Body of pancreas (tissue), 4 donors: ENCODE data around the gene TRAK2. TPM values are rescaled to one million over a fixed set of nuclear protein-coding genes. Genes with fewer than 3 reads are reported as not detected.
A peak's percentile ranks its signal among the peaks of the same experiment; 100 is the strongest.

Source experiments
- ATAC-seq: fragments of 150-250 bp; one replicate; pipeline ENCODE4 v1.9.1; 2016
- DNase-seq, 4 donors: peaks; one replicate each; pipeline ENCODE4 v3.0.0-alpha.2; 2019
- H3K27ac ChIP-seq, 4 donors: fragments of 200-600 bp; sonication (generic); 1 replicate in 3 of 4; 2 replicates in 1 of 4; pipeline versions ENCODE4 v1.5.1 to v1.6.1; 2016 to 2019; ENCODE audit warnings: mild to moderate bottlenecking in 1 of 4, mixed read lengths in 1 of 4, moderate library complexity in 1 of 4
- H3K27me3 ChIP-seq, 2 donors: fragments of 200-600 bp; sonication (generic); one replicate each; pipeline ENCODE4 v1.6.0; 2016; ENCODE audit warnings: mild to moderate bottlenecking in 1 of 2
- H3K36me3 ChIP-seq, 2 donors: fragments of 200-600 bp; sonication (generic); replicated peaks in 1 of 2; 2 replicates each; pipeline ENCODE4 v1.5.1; 2016; ENCODE audit warnings: low read depth in 2 of 2; ENCODE audit not compliant: insufficient read depth in 1 of 2
- H3K4me1 ChIP-seq: fragments of 200-600 bp; sonication (generic); one replicate; pipeline ENCODE4 v1.6.0; 2016
- H3K4me3 ChIP-seq, 2 donors: fragments of 200-600 bp; sonication (generic); 1 replicate in 1 of 2; 2 replicates in 1 of 2; pipeline ENCODE4 v1.5.1; 2016 to 2019
- H3K9me3 ChIP-seq, 3 donors: fragments of 200-600 bp; sonication (generic); 1 replicate in 2 of 3; 2 replicates in 1 of 3; pipeline ENCODE4 v1.5.1; 2016
- POLR2A ChIP-seq, 3 donors: fragments of 450-650 bp; IDR thresholded peaks; one replicate each; pipeline ENCODE4 v1.6.1; 2016; ENCODE audit warnings: antibody characterized with exemption in 3 of 3, mild to moderate bottlenecking in 2 of 3
- WGBS, 2 donors: methylation state at CpG; one replicate each; pipeline ENCODE4 v1.1.5; 2017; 5-methylcytosine and 5-hydroxymethylcytosine counted together
- intact Hi-C: fragments of 100-400 bp; cut with DNase I; formaldehyde crosslinking; loops from one replicate; pipeline ENCODE4 v1.15.1; 2023
- total RNA-seq, 2 donors: library from RNA; depleted of rRNA; stranded (reverse); fragments of >200 nt; gene quantifications; one replicate each; pipeline ENCODE4 v1.1.0, GENCODE V29; 2016
- TF ChIP-seq, protein P1 (sequence below), 7 experiments: fragments of 450-650 bp in 4 of 7; fragments of 200-600 bp in 3 of 7; sonication (generic) in 3 of 7; IDR thresholded peaks; one replicate each; pipeline ENCODE4 v1.5.1; 2016 to 2019; ENCODE audit warnings: antibody characterized with exemption in 7 of 7

TRAK2 gene
- total RNA-seq, 2 donors from 2014 or later = 13.8 to 24.9 TPM

DNA sequence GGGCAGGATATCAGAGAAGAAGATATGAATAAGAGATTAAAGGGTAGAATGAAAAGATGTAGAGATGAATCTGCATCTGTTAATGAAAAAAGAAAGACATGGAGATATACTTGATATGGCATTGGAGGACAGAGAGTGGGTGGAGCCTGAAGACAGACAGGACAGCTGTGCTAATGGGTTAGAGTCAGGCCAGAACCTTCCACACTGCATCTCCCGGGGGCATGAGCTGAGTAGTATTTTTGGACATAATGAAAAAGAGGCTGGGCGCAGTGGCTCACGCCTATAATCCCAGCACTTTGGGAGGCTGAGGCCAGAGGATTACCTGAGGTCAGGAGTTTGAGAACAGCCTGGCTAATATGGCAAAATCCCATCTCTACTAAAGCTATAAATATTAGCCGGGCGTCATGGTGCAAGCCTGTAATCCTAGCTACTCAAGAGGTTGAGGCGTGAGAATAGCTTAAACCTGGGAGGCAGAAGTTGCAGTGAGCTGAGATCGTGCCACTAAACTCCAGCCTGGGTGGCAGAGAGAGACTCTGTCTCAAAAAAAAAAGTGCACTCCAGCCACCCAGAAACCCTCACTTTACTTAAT lies 105.5 kb downstream of the TRAK2 start:
- ATAC-seq = no peak
- no peak for DNase-seq
- no peak overlapping the region for H3K4me3 ChIP-seq
- H3K27me3 ChIP-seq = no peaks in the 10 kb centered on the region
- H3K4me1 ChIP-seq = no peaks in the 10 kb centered on the region
- 88% methylated on average over 7 of the region's 7 CpGs for WGBS, 2 donors
- H3K9me3 ChIP-seq = no peaks in the 10 kb centered on the region
- intact Hi-C loops = no loop called here
- H3K27ac ChIP-seq = no peak overlapping the region
- no peaks in the 10 kb centered on the region for H3K36me3 ChIP-seq
- TF ChIP-seq, protein P1, sequence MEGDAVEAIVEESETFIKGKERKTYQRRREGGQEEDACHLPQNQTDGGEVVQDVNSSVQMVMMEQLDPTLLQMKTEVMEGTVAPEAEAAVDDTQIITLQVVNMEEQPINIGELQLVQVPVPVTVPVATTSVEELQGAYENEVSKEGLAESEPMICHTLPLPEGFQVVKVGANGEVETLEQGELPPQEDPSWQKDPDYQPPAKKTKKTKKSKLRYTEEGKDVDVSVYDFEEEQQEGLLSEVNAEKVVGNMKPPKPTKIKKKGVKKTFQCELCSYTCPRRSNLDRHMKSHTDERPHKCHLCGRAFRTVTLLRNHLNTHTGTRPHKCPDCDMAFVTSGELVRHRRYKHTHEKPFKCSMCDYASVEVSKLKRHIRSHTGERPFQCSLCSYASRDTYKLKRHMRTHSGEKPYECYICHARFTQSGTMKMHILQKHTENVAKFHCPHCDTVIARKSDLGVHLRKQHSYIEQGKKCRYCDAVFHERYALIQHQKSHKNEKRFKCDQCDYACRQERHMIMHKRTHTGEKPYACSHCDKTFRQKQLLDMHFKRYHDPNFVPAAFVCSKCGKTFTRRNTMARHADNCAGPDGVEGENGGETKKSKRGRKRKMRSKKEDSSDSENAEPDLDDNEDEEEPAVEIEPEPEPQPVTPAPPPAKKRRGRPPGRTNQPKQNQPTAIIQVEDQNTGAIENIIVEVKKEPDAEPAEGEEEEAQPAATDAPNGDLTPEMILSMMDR (IDR thresholded peaks at IDR 0.05) = no peak

DNA sequence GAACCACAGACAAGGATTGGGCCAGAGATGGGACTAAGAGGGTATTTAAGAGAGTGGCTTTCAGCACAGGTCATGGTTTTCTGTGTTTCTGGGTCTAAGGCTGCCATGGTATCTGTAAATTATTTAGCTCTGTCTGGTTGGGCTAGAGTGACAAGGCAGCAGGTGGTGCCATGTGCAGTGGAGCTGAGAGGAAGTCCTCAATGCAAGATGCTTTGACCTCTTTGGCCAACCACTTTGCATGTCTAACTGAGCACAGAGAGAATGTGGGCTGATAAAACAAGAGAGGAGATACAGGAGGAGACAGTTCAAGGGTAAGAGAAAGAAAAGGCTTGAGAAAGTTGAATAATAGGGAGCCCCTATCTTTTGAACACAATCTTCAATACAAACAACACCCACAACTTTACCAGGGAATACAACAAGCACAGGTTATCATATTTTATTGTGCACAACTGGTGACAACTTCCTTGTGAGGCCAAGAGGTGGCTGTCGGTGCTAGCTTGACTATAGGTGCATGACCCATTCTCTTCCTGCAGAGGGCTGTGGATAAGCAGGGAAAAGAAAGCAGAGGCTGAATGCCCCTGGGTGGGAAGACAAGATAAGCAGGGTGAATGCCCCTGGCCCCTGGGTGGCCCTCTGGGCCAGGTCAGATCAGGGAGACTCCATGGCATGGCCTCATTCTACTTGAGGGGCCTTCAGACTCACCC lies 106.4 kb downstream of the TRAK2 start:
- Histone ChIP-seq H3K4me1 (no peaks in the 10 kb centered on the region), H3K27ac (no peak overlapping the region), H3K9me3 (no peaks in the 10 kb centered on the region), H3K27me3 (no peaks in the 10 kb centered on the region), H3K4me3 (no peak overlapping the region), H3K36me3 (no peaks in the 10 kb centered on the region)
- WGBS, 2 donors = 65 to 80% methylated on average over 1 of the region's 1 CpG
- intact Hi-C loops = no loop called here
- TF ChIP-seq, protein P1 (IDR thresholded peaks at IDR 0.05) = peak in 2 of 7 experiments; percentile 4 to 12
- TF ChIP-seq POLR2A (IDR thresholded peaks at IDR 0.05) = no peak
- DNase-seq (no peak), ATAC-seq (no peak)

DNA sequence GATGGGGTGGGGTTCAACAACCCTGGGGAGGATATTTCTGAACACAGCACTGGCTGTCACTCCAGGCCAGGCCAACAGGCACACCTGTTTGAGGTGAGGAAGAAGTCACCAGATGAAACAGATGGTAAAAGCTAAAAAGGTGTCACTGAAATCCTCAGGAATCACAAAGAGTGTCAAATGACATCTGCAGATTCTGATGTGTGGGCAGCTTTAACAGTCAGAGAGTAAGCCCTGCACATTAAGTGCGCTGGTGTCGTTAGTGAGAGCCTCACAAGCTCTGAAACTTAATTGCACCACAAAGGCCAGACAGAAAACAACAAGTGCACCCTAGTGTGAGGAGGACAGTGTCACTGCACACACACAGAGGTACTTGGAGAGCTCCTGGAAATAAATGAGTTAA lies 107.7 kb downstream of the TRAK2 start:
- H3K27me3 ChIP-seq = no peaks in the 10 kb centered on the region
- ATAC-seq = no peak
- H3K4me1 ChIP-seq = no peaks in the 10 kb centered on the region
- no peak for DNase-seq
- H3K4me3 ChIP-seq = no peak overlapping the region
- no peaks in the 10 kb centered on the region for H3K9me3 ChIP-seq
- no peak for TF ChIP-seq POLR2A (IDR thresholded peaks at IDR 0.05)
- TF ChIP-seq, protein P1 (IDR thresholded peaks at IDR 0.05) = no peak
- intact Hi-C loops = no loop called here
- H3K36me3 ChIP-seq = no peaks in the 10 kb centered on the region
- WGBS, 2 donors = 95 to 96% methylated on average over 2 of the region's 2 CpGs
- H3K27ac ChIP-seq = no peak overlapping the region

DNA sequence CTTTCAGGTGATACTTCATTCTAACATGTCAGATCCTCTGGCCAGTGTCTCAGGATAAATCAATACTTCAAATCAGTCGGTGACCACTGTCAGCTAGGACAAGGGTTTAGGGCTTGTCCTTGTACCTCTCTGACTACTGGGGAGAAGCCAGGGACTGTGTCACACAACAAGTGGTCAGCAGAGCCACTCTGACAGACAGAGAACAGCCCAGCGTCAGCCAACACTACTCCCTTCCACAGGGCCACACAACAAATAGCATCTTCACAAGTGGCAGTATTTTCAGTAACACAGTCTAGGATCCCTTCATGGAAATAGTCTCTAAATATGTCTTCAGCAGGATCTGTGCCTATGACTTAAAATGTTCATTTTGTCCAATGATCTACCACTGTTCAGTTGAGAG lies 108.3 kb downstream of the TRAK2 start:
- WGBS, 2 donors = 71 to 77% methylated on average over 2 of the region's 2 CpGs
- Histone ChIP-seq H3K27me3 (no peaks in the 10 kb centered on the region), H3K4me3 (no peak overlapping the region), H3K4me1 (no peaks in the 10 kb centered on the region), H3K9me3 (no peaks in the 10 kb centered on the region), H3K36me3 (no peaks in the 10 kb centered on the region), H3K27ac (no peak overlapping the region)
- no peak for DNase-seq
- no peak for ATAC-seq
- TF ChIP-seq, protein P1 (IDR thresholded peaks at IDR 0.05) = no peak
- TF ChIP-seq POLR2A (IDR thresholded peaks at IDR 0.05) = no peak
- intact Hi-C loops = no loop called here

DNA sequence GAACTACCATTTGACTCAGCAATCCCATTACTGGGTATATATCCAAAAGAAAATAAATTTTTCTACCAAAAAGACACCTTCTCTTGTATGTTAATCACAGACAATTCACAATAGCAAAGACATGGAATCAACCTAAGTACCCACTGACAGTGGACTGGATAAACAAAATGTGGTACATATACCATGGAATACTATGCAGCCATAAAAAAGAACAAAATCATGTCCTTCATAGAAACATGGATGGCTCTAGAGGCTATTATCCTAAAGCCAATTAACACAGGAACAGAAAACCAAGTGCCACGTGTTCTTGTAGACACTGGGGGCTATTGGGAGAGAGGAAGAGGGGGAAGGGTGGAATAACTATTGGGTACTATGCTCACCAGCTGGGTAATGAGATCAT lies 121.8 kb downstream of the TRAK2 start:
- no peaks in the 10 kb centered on the region for H3K4me1 ChIP-seq
- peaks cover 0 to 8% (median 0%) of the 10 kb centered on the region in 3 donors for H3K9me3 ChIP-seq
- no peaks in the 10 kb centered on the region for H3K36me3 ChIP-seq
- H3K4me3 ChIP-seq = no peak overlapping the region
- no peak overlapping the region for H3K27ac ChIP-seq
- ATAC-seq (no peak), DNase-seq (no peak)
- TF ChIP-seq, protein P1 (IDR thresholded peaks at IDR 0.05) = no peak
- no peak for TF ChIP-seq POLR2A (IDR thresholded peaks at IDR 0.05)
- intact Hi-C loops = no loop called here
- H3K27me3 ChIP-seq = no peaks in the 10 kb centered on the region
- WGBS, 2 donors = 52 to 63% methylated on average over 1 of the region's 1 CpG
